Measurements from ENCODE around the gene KRTAP9-7.

GRCh38 chr17:41308251-41308917 is 32.9 kb downstream of the KRTAP9-7 start:
- no peak for TF ChIP-seq CTCF (IDR thresholded peaks at IDR 0.05; ENCODE audit: poor library complexity)
- no peak for TF ChIP-seq EZH2 (IDR thresholded peaks at IDR 0.05; ENCODE audit: borderline replicate concordance)
